Transverse colon (tissue), 4 donors: ENCODE measurements around the gene MAGI1.

Source experiments
- CTCF ChIP-seq, 5 experiments: fragments of 200-600 bp in 3 of 5; fragments of 450-650 bp in 2 of 5; sonication (generic) in 3 of 5; IDR thresholded peaks; 1 replicate in 2 of 5; 2 replicates in 3 of 5; pipeline ENCODE4 v1.5.1; 2016 to 2017; ENCODE audit warnings: antibody characterized with exemption in 5 of 5, inconsistent platforms in 3 of 5, mild to moderate bottlenecking in 2 of 5, moderate library complexity in 1 of 5
- EP300 ChIP-seq: sonication (generic); formaldehyde crosslinking; IDR thresholded peaks from one replicate; pipeline ENCODE4 v1.6.1; 2017; ENCODE audit warnings: antibody characterized with exemption, low read depth
- POLR2A ChIP-seq: fragments of 450-650 bp; IDR thresholded peaks from one replicate; pipeline ENCODE4 v1.6.1; 2016; ENCODE audit warnings: antibody characterized with exemption, mild to moderate bottlenecking, moderate library complexity
- POLR2AphosphoS5 ChIP-seq, 3 donors: sonication (generic); formaldehyde crosslinking; IDR thresholded peaks; one replicate each; pipeline ENCODE4 v1.6.1; 2016; ENCODE audit warnings: antibody characterized with exemption in 3 of 3

GRCh38 chr3:66052721-66053549 lies 14.2 kb upstream of the MAGI1 start:
- TF ChIP-seq CTCF (IDR thresholded peaks at IDR 0.05) (no peak), POLR2A (no peak), POLR2AphosphoS5 (IDR thresholded peaks at IDR 0.05) (no peak), EP300 (no peak)
